DOHH2 (cell line): ENCODE results near the gene MEGF8.

Source experiments
- H3F3A ChIP-seq: fragments of 200-600 bp; sonication (generic), shearing (Covaris generic); 2 replicates; pipeline ENCODE4 v1.6.0; 2016; ENCODE audit warnings: antibody characterized with exemption, mild to moderate bottlenecking; ENCODE audit not compliant: control insufficient read depth, insufficient read depth
- H3K27ac ChIP-seq: fragments of 200-600 bp; sonication (generic); 2 replicates; pipeline ENCODE4 v1.5.1; 2014; ENCODE audit warnings: low read depth, mild to moderate bottlenecking, low read length, moderate library complexity
- H3K27me3 ChIP-seq: fragments of 200-600 bp; sonication (generic); 2 replicates; pipeline ENCODE4 v1.6.1; 2014; ENCODE audit warnings: mild to moderate bottlenecking, low read length, mixed read lengths; ENCODE audit not compliant: control insufficient read depth
- H3K36me3 ChIP-seq: fragments of 200-600 bp; sonication (generic); 2 replicates; pipeline ENCODE4 v1.6.1; 2014; ENCODE audit warnings: mild to moderate bottlenecking, low read length, moderate library complexity, mixed read lengths; ENCODE audit not compliant: control insufficient read depth
- H3K4me1 ChIP-seq: fragments of 200-600 bp; sonication (generic); 2 replicates; pipeline ENCODE4 v1.6.1; 2014; ENCODE audit warnings: mild to moderate bottlenecking, low read length, mixed read lengths; ENCODE audit not compliant: control insufficient read depth
- H3K4me2 ChIP-seq: fragments of 200-600 bp; sonication (generic); 2 replicates; pipeline ENCODE4 v1.6.0; 2014; ENCODE audit warnings: mild to moderate bottlenecking, low read length, moderate library complexity
- H3K4me3 ChIP-seq: fragments of 200-600 bp; sonication (generic); 2 replicates; pipeline ENCODE4 v1.5.1; 2014; ENCODE audit warnings: mild to moderate bottlenecking, low read length, mixed read lengths
- H3K79me2 ChIP-seq: fragments of 200-600 bp; sonication (generic); 2 replicates; pipeline ENCODE4 v1.6.1; 2014; ENCODE audit warnings: mild to moderate bottlenecking, low read length, mixed read lengths; ENCODE audit not compliant: control insufficient read depth
- H3K9me2 ChIP-seq: fragments of 200-600 bp; sonication (generic); replicated peaks from 2 replicates; pipeline ENCODE4 v1.6.1; 2014; ENCODE audit warnings: mild to moderate bottlenecking, low read length, mixed read lengths; ENCODE audit not compliant: control insufficient read depth
- H3K9me3 ChIP-seq: fragments of 200-600 bp; sonication (generic); 2 replicates; pipeline ENCODE4 v1.6.1; 2014; ENCODE audit warnings: antibody characterized with exemption, low read length, mixed read lengths; ENCODE audit not compliant: control insufficient read depth, insufficient read depth
- H4K20me1 ChIP-seq: fragments of 200-600 bp; sonication (generic); 2 replicates; pipeline ENCODE4 v1.6.0; 2014; ENCODE audit warnings: low read depth, mild to moderate bottlenecking, antibody characterized with exemption, low read length, moderate library complexity; ENCODE audit not compliant: control insufficient read depth, insufficient read depth
- EZH2phosphoT487 ChIP-seq: fragments of 200-600 bp; sonication (generic); IDR thresholded peaks from 2 replicates; pipeline ENCODE4 v1.6.1; 2017; ENCODE audit warnings: borderline replicate concordance, mild to moderate bottlenecking, antibody characterized with exemption, low read length, moderate library complexity, mixed read lengths
- TF ChIP-seq, protein P1 (sequence below): fragments of 200-600 bp; sonication (generic); IDR thresholded peaks from one replicate; pipeline ENCODE4 v1.5.1; 2014; ENCODE audit warnings: antibody characterized with exemption, mild to moderate bottlenecking, low read depth, low read length; ENCODE audit not compliant: poor library complexity, severe bottlenecking

MEGF8 gene

DNA sequence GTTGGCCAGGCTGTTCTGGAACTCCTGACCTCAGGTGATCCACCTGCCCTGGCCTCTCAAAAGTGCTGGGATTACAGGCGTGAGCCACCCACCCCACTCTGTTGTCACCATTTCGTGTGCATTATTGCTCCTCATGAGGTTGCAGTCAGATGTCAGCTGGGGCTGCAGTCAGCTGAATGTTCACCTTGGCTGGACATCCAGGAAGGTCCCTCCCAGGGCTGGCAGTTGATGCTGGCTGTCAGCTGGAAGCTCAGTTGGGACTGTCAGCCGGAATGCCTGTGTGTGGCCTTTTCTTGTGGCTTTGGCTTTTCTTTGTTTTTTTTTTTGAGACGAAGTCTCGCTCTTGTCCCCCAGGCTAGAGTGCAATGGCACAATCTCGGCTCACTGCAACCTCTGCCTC is 6.6 kb downstream of the MEGF8 start:
- Histone ChIP-seq H3K36me3 (peaks cover 10% of the 10 kb centered on the region; the same call in 1 of the 2 replicates), H3K4me2 (no peak overlapping the region), H3K9me3 (no peaks in the 10 kb centered on the region), H3K79me2 (peaks cover 37% of the 10 kb centered on the region), H4K20me1 (0 out of 2 replicates have a peak, but pooled peaks cover 4% of the 10 kb centered on the region), H3K27ac (no peak overlapping the region), H3K27me3 (no peaks in the 10 kb centered on the region), H3K9me2 (no peaks in the 10 kb centered on the region), H3K4me1 (peaks cover 13% of the 10 kb centered on the region), H3K4me3 (no peak overlapping the region), H3F3A (no peaks in the 10 kb centered on the region)
- TF ChIP-seq, protein P1, sequence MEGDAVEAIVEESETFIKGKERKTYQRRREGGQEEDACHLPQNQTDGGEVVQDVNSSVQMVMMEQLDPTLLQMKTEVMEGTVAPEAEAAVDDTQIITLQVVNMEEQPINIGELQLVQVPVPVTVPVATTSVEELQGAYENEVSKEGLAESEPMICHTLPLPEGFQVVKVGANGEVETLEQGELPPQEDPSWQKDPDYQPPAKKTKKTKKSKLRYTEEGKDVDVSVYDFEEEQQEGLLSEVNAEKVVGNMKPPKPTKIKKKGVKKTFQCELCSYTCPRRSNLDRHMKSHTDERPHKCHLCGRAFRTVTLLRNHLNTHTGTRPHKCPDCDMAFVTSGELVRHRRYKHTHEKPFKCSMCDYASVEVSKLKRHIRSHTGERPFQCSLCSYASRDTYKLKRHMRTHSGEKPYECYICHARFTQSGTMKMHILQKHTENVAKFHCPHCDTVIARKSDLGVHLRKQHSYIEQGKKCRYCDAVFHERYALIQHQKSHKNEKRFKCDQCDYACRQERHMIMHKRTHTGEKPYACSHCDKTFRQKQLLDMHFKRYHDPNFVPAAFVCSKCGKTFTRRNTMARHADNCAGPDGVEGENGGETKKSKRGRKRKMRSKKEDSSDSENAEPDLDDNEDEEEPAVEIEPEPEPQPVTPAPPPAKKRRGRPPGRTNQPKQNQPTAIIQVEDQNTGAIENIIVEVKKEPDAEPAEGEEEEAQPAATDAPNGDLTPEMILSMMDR, result no peak
- TF ChIP-seq EZH2phosphoT487, result no peak

GRCh38 chr19:42333018-42333417 is 7.6 kb downstream of the MEGF8 start:
- Histone ChIP-seq H3K36me3 (peaks cover 10% of the 10 kb centered on the region; the same call in 1 of the 2 replicates), H3K9me3 (no peaks in the 10 kb centered on the region), H4K20me1 (0 out of 2 replicates have a peak, but pooled peaks cover 2% of the 10 kb centered on the region), H3K4me3 (no peak overlapping the region), H3K4me2 (no peak overlapping the region), H3K27ac (no peak overlapping the region), H3K9me2 (no peaks in the 10 kb centered on the region), H3K4me1 (peaks cover 8% of the 10 kb centered on the region; the same call in 1 of the 2 replicates), H3K79me2 (peaks cover 27% of the 10 kb centered on the region), H3F3A (no peaks in the 10 kb centered on the region), H3K27me3 (no peaks in the 10 kb centered on the region)
- TF ChIP-seq, protein P1, result no peak
- no peak for TF ChIP-seq EZH2phosphoT487

GRCh38 chr19:42333975-42334696 is 8.7 kb downstream of the MEGF8 start:
- TF ChIP-seq, protein P1, result no peak
- no peak for TF ChIP-seq EZH2phosphoT487
- Histone ChIP-seq H3K36me3 (peaks cover 10% of the 10 kb centered on the region; the same call in 1 of the 2 replicates), H3K79me2 (peaks cover 17% of the 10 kb centered on the region), H3K27me3 (no peaks in the 10 kb centered on the region), H3K4me1 (peaks cover 10% of the 10 kb centered on the region), H3K4me2 (no peak overlapping the region), H3K27ac (no peak overlapping the region), H3K9me2 (no peaks in the 10 kb centered on the region), H4K20me1 (no peaks in the 10 kb centered on the region), H3K4me3 (no peak overlapping the region), H3K9me3 (no peaks in the 10 kb centered on the region), H3F3A (no peaks in the 10 kb centered on the region)
